C4-2B (cell line): Measurements from ENCODE around the gene INTS12.

Experiments used
- ZFX ChIP-seq: fragments of 450-650 bp; IDR thresholded peaks from 2 replicates; pipeline ENCODE4 v1.6.1; 2017
- TF ChIP-seq, protein P1 (sequence below): fragments of 450-650 bp; conservative IDR thresholded peaks from 2 replicates; pipeline ENCODE4 v1.5.1; 2017; ENCODE audit warnings: mild to moderate bottlenecking

DNA sequence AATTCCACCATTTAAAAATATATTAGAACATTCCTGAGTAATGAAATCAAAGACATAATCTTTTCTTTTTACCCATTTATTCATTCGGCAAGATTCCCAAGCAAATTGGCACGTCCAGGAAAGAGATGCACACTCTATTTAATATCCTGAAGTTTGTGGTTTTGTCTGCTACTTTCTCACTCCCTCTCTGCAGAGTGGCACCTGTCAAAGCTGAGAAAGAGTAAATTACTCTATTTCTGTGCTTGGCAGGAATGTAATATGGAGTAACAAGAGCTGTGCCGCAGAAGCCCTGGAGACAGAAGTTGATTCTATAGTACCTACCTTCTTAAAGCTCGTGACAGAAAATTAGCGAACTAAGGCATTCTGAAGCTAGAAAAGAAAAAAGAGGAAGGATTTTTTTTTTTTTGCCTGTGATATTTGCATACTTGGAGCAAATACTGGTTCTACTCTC is 5.6 kb upstream of the INTS12 start:
- TF ChIP-seq, protein P1, sequence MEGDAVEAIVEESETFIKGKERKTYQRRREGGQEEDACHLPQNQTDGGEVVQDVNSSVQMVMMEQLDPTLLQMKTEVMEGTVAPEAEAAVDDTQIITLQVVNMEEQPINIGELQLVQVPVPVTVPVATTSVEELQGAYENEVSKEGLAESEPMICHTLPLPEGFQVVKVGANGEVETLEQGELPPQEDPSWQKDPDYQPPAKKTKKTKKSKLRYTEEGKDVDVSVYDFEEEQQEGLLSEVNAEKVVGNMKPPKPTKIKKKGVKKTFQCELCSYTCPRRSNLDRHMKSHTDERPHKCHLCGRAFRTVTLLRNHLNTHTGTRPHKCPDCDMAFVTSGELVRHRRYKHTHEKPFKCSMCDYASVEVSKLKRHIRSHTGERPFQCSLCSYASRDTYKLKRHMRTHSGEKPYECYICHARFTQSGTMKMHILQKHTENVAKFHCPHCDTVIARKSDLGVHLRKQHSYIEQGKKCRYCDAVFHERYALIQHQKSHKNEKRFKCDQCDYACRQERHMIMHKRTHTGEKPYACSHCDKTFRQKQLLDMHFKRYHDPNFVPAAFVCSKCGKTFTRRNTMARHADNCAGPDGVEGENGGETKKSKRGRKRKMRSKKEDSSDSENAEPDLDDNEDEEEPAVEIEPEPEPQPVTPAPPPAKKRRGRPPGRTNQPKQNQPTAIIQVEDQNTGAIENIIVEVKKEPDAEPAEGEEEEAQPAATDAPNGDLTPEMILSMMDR = no peak
- TF ChIP-seq ZFX = no peak
